IPS DF 4.7 (cell line): ENCODE data around the gene FARSA.
"Not testable (repeated sequence)": the region's sequence is repeated elsewhere in the genome, so short reads cannot be mapped to it uniquely, and the experiment has no call there.

Experiments used
- DNase-seq: peaks from one replicate; pipeline ENCODE4 v3.0.0-alpha.2; 2013; ENCODE audit warnings: low spot score; ENCODE audit errors: extremely low read depth

The FARSA gene

GRCh38 chr19:12937927-12938778, 4.6 kb upstream of the FARSA start, which contains the start of gene CALR:
Gene CALR (plus strand): TSS chr19:12938609. CDS start chr19:12938680, 71 bp downstream.
- peak; percentile 94 for DNase-seq

DNA sequence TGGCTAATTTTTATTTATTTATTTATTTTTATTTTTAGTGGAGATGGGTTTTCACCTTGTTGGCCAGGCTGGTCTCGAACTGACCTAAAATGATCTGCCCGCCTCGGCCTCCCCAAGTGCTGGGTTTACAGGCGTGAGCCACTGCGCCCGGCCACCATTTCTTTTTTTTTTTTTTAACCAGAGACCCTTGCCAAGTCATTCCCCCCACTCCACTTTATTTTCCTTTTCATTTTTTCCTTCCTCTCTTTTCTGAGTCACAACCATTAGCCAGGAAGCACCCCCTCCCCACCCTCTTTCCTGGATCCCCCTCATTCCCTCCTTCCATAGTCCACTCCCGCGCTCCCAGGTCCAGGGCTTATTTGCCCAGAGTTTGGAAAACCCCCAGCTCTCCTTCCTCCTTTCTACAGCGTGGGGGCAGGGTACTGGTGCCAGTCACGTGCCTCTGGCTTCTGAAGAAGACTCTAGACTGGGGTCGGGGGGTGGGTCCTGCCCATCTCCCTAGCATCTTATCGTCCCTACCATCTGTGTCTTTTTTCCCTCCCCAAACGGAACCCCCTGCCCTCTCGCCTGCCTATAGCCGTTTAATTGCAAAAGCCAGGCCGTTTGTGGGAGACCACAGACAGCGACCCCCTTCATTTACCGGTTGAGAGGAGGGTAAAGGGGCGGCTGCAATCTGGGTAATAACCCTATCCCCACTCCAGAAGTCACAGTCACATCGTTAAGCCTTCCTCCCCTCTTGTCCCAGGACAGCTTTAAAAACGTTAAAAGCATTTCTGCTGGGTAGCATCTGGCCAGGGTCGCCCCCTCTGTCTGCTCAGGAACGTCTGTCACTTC, 3.8 kb upstream of the FARSA start:
- DNase-seq, result no peak

DNA sequence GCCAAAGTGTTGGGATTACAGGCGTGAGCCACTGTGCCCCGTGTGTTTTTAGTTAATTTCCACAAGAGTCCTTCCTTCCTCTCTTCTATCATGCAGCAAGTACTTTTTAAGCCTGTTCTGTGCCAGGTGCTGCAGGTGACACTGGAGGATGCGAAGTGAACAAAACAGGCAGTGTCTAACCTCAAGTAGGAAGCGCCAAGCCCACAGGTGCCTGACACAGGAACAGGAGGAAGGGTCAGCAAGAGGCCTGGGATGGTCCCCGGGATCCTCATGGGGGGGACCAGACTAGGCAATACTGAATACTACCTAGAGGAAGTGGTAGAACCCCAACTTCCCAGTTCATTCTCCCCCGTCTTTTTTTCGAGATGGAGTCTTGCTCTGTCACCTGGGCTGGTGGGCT, 3.1 kb upstream of the FARSA start:
- no peak for DNase-seq

- DNase-seq, result no peak
Measured at GRCh38 chr19:12935071-12935470, 1.6 kb upstream of the FARSA start.

DNA sequence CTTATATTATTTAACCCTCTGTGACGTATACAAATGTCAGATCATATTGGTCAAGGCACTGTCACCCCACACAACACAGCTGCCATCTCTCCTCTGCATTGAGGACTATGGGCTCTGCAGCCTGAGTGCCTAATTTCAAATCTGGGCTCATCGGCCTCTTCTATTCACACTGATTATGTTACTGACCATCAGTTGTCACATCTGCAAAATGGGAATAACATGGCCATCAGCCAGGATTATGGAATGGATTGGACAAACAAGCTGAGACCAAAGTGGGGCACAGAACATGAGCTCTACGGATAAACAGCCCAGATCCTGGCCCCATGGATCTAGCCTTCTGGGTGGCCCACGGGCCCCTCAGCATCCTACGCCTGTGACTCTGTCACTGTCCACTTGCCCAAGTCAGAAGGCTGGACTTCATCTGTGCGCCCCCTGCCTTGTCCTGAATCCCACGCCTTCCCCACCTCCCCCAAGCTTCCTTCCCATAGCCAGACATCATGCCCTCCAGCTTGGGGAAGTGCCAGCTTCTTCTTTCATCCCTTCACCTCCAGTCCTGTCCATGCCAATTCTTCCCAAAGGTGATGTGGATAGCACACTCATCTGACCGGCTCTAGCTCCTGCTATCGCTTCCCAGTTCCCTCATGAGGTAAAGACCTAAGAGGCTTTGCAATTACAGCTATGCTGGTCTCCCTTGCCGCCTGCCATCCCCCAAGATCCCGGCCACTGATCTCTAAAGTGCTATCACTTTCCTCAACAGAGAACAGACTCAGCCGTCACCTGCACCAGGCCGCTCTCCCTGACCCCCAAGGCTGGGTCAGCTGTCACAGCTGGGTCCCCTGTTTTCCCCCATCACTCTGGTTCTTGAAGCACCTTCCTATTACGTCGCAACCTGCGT, 872 bp downstream of the FARSA start:
- no peak for DNase-seq

DNA sequence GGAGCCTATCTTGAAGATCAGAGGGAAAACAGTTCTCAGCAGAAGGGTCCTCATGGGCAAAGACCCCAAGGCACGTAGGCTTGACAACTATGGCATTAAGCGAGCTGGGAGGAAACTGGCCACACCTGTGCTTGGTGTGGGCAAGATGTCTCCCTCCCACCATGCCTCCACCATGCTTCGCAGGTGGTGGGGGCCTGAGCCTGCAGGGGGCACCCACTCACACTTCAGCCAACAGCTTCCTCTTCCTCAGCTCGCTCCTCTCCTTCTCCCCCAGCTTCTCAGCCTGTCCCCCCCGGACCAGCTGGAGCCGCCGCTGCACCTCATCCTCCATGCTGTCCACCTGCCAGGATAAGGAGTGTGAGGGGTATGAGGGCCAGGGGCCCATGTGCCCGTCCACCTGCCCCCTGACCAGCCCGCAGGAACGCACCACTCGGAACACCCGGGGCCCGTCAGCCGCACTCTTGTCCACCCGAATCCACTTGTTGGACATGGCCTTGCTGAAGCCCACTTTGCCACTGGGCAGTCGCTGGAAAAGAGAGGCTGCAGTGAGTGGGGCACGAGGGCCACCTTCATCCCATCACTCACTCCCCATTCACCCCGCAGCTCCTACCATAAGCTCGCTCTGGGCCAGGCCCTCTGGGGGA, 3.4 kb downstream of the FARSA start:
- no peak for DNase-seq

DNA sequence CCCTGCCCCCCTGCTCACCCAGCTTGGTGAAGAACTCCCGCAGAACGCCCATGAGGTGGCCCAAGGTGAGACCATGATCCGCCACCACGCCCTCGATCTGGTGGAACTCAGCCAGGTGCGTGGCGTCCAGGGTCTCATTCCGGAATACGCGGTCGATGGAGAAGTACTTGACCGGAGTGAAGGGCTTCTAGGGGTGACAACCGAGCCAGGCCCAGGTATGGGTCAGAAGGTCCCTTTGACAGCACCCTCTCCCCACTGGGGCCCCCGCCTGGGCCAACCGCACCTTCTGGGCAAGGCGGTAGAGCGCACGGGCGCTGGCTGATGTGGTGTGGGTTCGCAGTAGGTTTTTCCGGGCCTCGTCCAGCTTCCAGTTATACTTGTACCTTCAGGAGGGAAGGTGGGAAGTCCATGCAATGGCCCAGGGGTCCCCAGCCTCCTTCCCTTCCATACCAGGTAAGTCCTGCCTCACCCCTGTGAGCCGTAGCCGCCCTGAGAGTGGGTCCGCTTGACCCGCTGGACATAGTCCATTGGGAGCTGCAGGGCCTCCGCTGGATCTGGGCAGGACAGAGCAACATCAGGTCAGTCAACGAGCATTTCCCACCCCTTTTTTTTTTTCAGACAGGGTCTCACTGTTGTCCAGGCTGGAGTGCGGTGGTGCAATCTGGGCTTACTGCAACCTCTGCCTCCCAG, 8.7 kb downstream of the FARSA start:
- DNase-seq, result no peak

- no peak for DNase-seq
Measured at GRCh38 chr19:12922959-12923358, 10.6 kb downstream of the FARSA start.

GRCh38 chr19:12921047-12921446, 12.5 kb downstream of the FARSA start:
- no peak for DNase-seq

DNA sequence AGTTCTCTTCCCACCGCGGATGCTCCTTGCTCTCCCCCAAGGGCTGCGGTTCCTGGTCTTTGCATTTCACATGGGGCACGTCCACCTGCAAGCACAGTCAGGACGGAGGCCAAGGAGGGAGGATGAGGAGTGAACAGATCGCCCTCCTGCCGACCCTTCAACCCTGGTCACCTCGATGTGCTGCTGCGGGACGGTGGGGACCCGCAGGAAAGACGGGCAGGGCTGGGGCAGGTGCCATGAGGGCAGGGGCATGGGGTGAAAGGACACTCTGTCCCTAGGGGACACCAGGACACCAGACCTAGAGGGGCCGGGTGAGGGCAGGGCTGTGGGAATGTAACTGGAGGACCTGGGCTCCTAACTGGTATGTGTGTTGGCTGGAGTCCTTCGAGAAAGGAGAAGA, 15.3 kb downstream of the FARSA start:
- no peak for DNase-seq

DNA sequence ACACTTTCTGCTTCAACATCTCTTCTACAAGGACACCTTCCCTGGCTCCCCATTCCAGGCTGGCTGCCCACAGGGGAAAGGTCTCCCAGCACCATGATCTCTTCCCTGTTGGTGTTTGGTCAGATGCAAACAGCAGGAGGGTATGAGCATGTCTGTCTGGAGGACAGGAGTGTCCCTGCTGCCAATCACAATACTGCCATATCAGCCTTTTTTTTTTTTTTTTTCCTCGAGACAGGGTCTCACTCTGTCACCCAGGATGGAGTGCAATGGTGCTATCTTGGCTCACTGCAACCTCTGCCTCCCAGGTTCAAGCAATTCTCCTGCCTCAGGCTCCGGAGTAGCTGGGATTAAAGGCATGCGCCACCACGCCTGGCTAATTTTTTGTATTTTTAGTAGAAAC, 17.7 kb downstream of the FARSA start:
- not testable (repeated sequence) for DNase-seq

DNA sequence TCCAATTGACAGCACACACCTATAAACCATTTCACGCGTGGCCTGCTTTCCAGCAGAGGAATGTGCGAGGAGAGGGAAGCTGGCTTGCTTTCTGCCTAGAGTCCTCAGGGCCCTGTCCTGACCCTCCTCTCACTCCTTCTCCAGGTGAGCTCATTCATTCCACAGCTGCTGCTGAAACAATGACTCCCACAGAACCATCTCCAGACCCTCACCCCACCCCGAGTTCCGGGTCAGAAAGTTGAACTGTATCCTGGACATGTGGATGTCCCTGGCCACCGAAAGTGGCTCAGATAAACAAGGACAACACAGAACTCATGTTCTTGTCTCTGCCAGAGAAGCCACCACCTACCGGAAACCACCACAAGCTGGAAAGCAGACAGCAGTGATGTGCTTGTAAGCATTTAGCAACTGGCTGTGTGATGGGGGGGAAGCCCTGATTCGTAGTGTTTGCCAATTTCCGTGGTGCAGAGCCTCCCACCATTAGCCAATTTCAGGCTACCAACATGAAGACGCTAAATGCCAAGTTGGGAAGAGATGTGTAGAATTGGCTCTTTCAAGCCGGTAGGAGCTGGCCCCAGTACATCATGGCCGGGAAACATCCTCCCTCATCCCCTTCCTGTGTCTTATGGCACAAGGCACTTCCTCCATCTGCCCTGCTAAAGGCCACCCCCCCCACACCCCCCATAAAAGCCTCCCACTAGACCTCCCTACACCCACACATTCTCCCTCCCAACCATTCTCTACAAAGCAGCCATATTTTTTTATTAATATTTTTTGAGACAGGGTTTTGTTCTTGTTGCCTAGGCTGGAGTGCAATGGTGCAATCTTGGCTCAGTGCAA, 19.4 kb downstream of the FARSA start:
- no peak for DNase-seq

DNA sequence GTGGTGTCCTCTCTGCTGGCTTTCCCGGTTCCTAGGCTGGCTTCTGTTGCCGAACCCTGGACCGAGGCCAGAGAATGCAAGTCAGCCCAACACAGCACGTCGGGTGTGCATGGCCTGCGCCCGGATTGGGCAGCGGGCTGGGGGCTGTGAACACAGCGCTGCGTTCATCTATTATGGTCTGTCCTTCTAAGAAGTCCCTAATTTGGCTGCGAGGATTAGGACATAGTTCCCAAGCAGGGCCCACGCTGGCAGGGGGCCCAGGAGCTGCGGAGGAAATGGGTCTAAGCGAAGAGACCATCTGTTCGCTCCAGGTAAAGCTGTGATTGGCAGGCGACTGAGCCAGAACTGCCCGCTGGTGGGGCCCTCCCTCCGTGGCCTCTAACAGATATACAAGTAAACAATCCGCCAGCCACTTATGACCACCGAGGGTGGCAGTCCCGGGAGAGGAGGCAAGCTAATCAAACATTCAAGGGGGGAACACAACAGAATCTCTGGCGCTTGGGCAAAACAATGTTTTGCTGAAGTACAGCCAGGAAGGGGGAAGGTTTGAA, 20.4 kb downstream of the FARSA start:
- no peak for DNase-seq

GRCh38 chr19:12912571-12912970, 20.9 kb downstream of the FARSA start:
- no peak for DNase-seq

GRCh38 chr19:12907166-12907565, 26.3 kb downstream of the FARSA start:
- no peak for DNase-seq

DNA sequence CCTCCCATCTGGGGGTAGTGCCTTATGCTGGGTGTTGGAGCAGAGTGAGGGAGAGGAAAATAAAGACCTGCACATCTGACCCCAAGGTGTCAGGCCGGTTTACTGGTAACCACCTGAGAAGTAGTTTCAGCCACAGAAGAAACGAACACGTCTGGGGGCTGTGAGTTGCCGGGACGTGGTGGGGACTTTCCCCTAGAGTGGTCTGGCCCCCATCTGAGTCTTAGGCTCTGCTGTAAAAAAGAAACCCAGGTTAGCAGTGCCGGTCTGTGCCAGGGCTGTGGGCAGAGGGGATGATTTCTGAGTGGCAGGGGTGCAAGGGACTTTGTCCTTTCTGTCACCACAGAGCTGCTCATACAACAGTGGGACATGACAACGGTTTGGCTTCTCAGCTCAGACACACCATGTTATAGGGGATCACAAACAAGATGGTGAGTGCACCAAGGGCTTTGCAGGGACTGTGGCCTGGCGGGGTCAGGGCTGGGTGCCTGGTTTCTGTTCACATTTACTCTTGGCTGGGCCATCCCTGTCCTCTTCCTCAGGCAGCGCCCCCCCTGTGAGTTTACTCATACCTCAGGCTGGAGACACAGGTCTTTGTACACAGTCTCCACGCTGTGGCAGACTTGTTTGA, 33.5 kb downstream of the FARSA start:
- no peak for DNase-seq

- DNase-seq, result no peak
Measured at GRCh38 chr19:12896460-12896859, 37.1 kb downstream of the FARSA start.

GRCh38 chr19:12893582-12893981, 39.9 kb downstream of the FARSA start:
- no peak for DNase-seq

DNA sequence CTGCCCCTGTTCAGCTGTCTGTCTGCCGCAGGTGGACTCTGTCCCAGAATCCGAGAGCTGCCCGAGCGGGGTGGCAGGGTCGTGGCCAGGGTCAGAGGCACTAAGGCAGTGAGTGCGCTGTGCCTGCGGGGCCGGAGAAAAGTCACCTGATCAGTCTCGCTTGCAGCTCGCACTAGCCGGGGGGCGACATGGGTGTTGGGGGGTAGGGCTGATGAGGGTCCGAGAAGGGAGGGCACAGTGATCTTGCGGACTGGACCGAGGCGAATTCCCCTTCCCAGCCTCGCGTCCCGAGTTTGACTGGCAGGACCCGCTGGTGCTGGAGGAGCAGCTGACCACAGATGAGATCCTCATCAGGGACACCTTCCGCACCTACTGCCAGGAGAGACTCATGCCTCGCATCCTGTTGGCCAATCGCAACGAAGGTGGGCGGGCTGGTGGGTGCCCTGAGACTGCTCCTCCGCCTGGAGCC, 41.9 kb downstream of the FARSA start:
- no peak for DNase-seq
